SK-N-SH (cell line): ENCODE data around the gene DRC3. TPM values are rescaled to one million over a fixed set of nuclear protein-coding genes. Genes with fewer than 3 reads are reported as not detected.

ENCODE experiments used
- CTCF ChIA-PET: fragments of 300-600, 350-600 bp; formaldehyde crosslinking; extraction: SDS; loops from one replicate; lab custom pipeline; 2021; lab: Yijun Ruan, JAX
- POLR2A ChIA-PET: fragments of 350-600 bp; sonication (Branson Sonifier 250); formaldehyde crosslinking; extraction: SDS; loops from one replicate; lab custom pipeline; 2020; ENCODE audit warnings: antibody characterized with exemption, inconsistent platforms; lab: Yijun Ruan, JAX
- DNase-seq: peaks from one replicate; pipeline ENCODE4 v3.0.0; 2012
- H2AFZ ChIP-seq: fragments of 200-600 bp; sonication (generic); 2 replicates; pipeline ENCODE4 v1.8.1; 2016; ENCODE audit warnings: antibody characterized with exemption, mild to moderate bottlenecking, low read depth
- H3F3A ChIP-seq: fragments of 200-600 bp; sonication (generic); replicated peaks from 2 replicates; pipeline ENCODE3; 2016; ENCODE audit warnings: antibody characterized with exemption, mild to moderate bottlenecking; ENCODE audit not compliant: insufficient read depth
- H3K27ac ChIP-seq, 2 experiments: fragments of 200-500 bp in 1 of 2; fragments of 200-600 bp in 1 of 2; sonication (Bioruptor generic) in 1 of 2; sonication (generic), shearing (Covaris generic) in 1 of 2; 2 replicates each; pipeline versions ENCODE4 v1.5.1 to v1.6.1; 2014 to 2016; ENCODE audit warnings: low read depth in 2 of 2, inconsistent platforms in 1 of 2, low read length in 1 of 2, mild to moderate bottlenecking in 1 of 2, mixed read lengths in 1 of 2
- H3K27me3 ChIP-seq: fragments of 200-600 bp; sonication (generic), shearing (Covaris generic); 2 replicates; pipeline ENCODE4 v1.6.1; 2016; ENCODE audit warnings: mixed run types; ENCODE audit not compliant: insufficient read depth
- H3K36me3 ChIP-seq, 2 experiments: fragments of 200-500 bp in 1 of 2; fragments of 200-600 bp in 1 of 2; sonication (Bioruptor generic) in 1 of 2; sonication (generic) in 1 of 2; replicated peaks in 1 of 2; 2 replicates each; pipeline versions ENCODE3 to v1.5.1; 2014 to 2016; ENCODE audit warnings: low read length in 1 of 2, mild to moderate bottlenecking in 1 of 2; ENCODE audit not compliant: insufficient read depth in 2 of 2, control insufficient read depth in 1 of 2
- H3K4me1 ChIP-seq, 2 experiments: fragments of 200-500 bp in 1 of 2; fragments of 200-600 bp in 1 of 2; sonication (Bioruptor generic) in 1 of 2; sonication (generic), shearing (Covaris generic) in 1 of 2; 2 replicates each; pipeline versions ENCODE4 v1.5.1 to v1.6.1; 2014 to 2016; ENCODE audit warnings: low read depth in 1 of 2, low read length in 1 of 2, mixed run types in 1 of 2; ENCODE audit not compliant: insufficient read depth in 2 of 2, control insufficient read depth in 1 of 2
- H3K4me2 ChIP-seq: fragments of 200-600 bp; sonication (generic), shearing (Covaris generic); 2 replicates; pipeline ENCODE4 v1.6.1; 2017; ENCODE audit warnings: mixed run types
- H3K4me3 ChIP-seq, 2 experiments: fragments of 200-500 bp in 1 of 2; fragments of 200-600 bp in 1 of 2; sonication (Bioruptor generic) in 1 of 2; sonication (generic), shearing (Covaris generic) in 1 of 2; 2 replicates each; pipeline versions ENCODE4 v1.5.1 to v1.8.1; 2014 to 2016; ENCODE audit warnings: low read depth in 2 of 2, inconsistent platforms in 1 of 2, low read length in 1 of 2, mild to moderate bottlenecking in 1 of 2, mixed read lengths in 1 of 2, moderate library complexity in 1 of 2
- H3K79me2 ChIP-seq: fragments of 200-600 bp; sonication (generic); 2 replicates; pipeline ENCODE4 v1.8.1; 2017; ENCODE audit warnings: mild to moderate bottlenecking; ENCODE audit not compliant: insufficient read depth
- H3K9ac ChIP-seq: fragments of 200-600 bp; sonication (generic); 2 replicates; pipeline ENCODE4 v1.6.1; 2017; ENCODE audit warnings: mixed run types
- H3K9me2 ChIP-seq: fragments of 200-600 bp; sonication (generic); 2 replicates; pipeline ENCODE4 v1.6.1; 2017; ENCODE audit warnings: mixed run types
- H3K9me3 ChIP-seq: fragments of 200-600 bp; sonication (generic); 2 replicates; pipeline ENCODE4 v1.6.1; 2017; ENCODE audit warnings: mixed run types, mild to moderate bottlenecking, moderate library complexity
- H4K20me1 ChIP-seq: fragments of 200-600 bp; sonication (generic); 2 replicates; pipeline ENCODE4 v1.6.1; 2017; ENCODE audit warnings: mild to moderate bottlenecking, mixed run types; ENCODE audit not compliant: insufficient read depth
- CHD2 ChIP-seq: fragments of 150-350 bp; IDR thresholded peaks from 2 replicates; pipeline ENCODE4 v1.6.1; 2018; ENCODE audit warnings: low read length; ENCODE audit not compliant: partially characterized antibody
- JUND ChIP-seq: IDR thresholded peaks from 2 replicates; pipeline ENCODE4 v1.4.0; 2012
- MEF2A ChIP-seq: IDR thresholded peaks from 2 replicates; pipeline ENCODE4 v1.4.0; 2012; ENCODE audit warnings: low read depth, borderline replicate concordance
- MXI1 ChIP-seq: IDR thresholded peaks from 2 replicates; pipeline ENCODE4 v1.6.1; 2012; ENCODE audit warnings: mild to moderate bottlenecking, low read depth, low read length, improper control_type of control experiment
- POLR2AphosphoS5 ChIP-seq: IDR thresholded peaks from 2 replicates; pipeline ENCODE4 v1.6.1; 2012; ENCODE audit warnings: low read depth, low read length
- SIN3A ChIP-seq: IDR thresholded peaks from 2 replicates; pipeline ENCODE4 v1.6.1; 2012; ENCODE audit warnings: low read depth, mild to moderate bottlenecking, low read length, moderate library complexity, borderline replicate concordance
- SMC3 ChIP-seq: IDR thresholded peaks from 2 replicates; pipeline ENCODE4 v1.6.1; 2012; ENCODE audit warnings: low read depth, low read length, improper control_type of control experiment
- TEAD4 ChIP-seq: IDR thresholded peaks from 2 replicates; pipeline ENCODE4 v1.4.0; 2012; ENCODE audit warnings: mild to moderate bottlenecking, borderline replicate concordance; ENCODE audit not compliant: insufficient read depth
- WGBS: methylation state at CpG from one replicate; pipeline ENCODE4 v1.1.6; 2017; ENCODE audit warnings: low lambda C conversion rate; 5-methylcytosine and 5-hydroxymethylcytosine counted together
- polyA plus RNA-seq, 3 experiments: library from polyadenylated mRNA; depleted of rRNA; stranded (reverse); fragments of >200 nt; gene quantifications; 2 replicates each; pipeline ENCODE4 v1.2.3, GENCODE V29; 2012
- TF ChIP-seq, protein P1 (sequence below): IDR thresholded peaks from 2 replicates; pipeline ENCODE4 v1.4.0; 2012; ENCODE audit warnings: low read depth
- TF ChIP-seq, protein P2 (sequence below): IDR thresholded peaks from 2 replicates; pipeline ENCODE4 v1.4.0; 2012; ENCODE audit warnings: low read depth, borderline replicate concordance

The DRC3 gene
- polyA plus RNA-seq, 1 of the 3 experiments (the other 2 are of a cell fraction), result 3.6 TPM

- H3K27me3 ChIP-seq, result no peaks in the 10 kb centered on the region
- H4K20me1 ChIP-seq, result no peaks in the 10 kb centered on the region
- no peak overlapping the region for H3K27ac ChIP-seq
- no peak overlapping the region for H2AFZ ChIP-seq
- 93% methylated on average over 8 of the region's 9 CpGs for WGBS
- peaks cover 0 to 4% of the 10 kb centered on the region in 2 experiments; a peak in 1 of 4 replicates for H3K4me1 ChIP-seq
- no peak overlapping the region for H3K4me3 ChIP-seq
- H3K4me2 ChIP-seq, result no peak overlapping the region
- no peaks in the 10 kb centered on the region for H3K36me3 ChIP-seq
- no peak for DNase-seq
- TF ChIP-seq, protein P1, sequence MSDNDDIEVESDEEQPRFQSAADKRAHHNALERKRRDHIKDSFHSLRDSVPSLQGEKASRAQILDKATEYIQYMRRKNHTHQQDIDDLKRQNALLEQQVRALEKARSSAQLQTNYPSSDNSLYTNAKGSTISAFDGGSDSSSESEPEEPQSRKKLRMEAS, result no peak
- no peak for TF ChIP-seq SMC3
- TF ChIP-seq CHD2, result no peak
- TF ChIP-seq SIN3A, result no peak
- POLR2A ChIA-PET, result no interaction called here
- H3K9me3 ChIP-seq, result no peaks in the 10 kb centered on the region
- no peaks in the 10 kb centered on the region for H3F3A ChIP-seq
- H3K9ac ChIP-seq, result no peak overlapping the region
- no peaks in the 10 kb centered on the region for H3K9me2 ChIP-seq
- H3K79me2 ChIP-seq, result no peaks in the 10 kb centered on the region
- CTCF ChIA-PET, result interaction anchor here (1.1 to 3.5 kb wide), 3 partner anchors 23 to 51 kb away, joined by 3 to 20 read pairs (median 4); no protein-coding TSS in a partner anchor
Measured at GRCh38 chr17:17982801-17983200, 10.1 kb downstream of the DRC3 start.

GRCh38 chr17:17983376-17983775, 10.7 kb downstream of the DRC3 start:
- DNase-seq, result no peak
- Histone ChIP-seq H3K4me3 (no peak overlapping the region), H3K36me3 (no peaks in the 10 kb centered on the region), H3K4me2 (no peak overlapping the region), H3K9me3 (no peaks in the 10 kb centered on the region), H3F3A (no peaks in the 10 kb centered on the region), H4K20me1 (no peaks in the 10 kb centered on the region), H3K9ac (no peak overlapping the region), H3K9me2 (no peaks in the 10 kb centered on the region), H2AFZ (no peak overlapping the region), H3K27me3 (no peaks in the 10 kb centered on the region), H3K4me1 (peaks cover 0 to 4% of the 10 kb centered on the region in 2 experiments; a peak in 1 of 4 replicates), H3K79me2 (no peaks in the 10 kb centered on the region), H3K27ac (no peak overlapping the region)
- POLR2A ChIA-PET, result no interaction called here
- TF ChIP-seq SMC3 (no peak), MXI1 (no peak), MEF2A (no peak), JUND (no peak), POLR2AphosphoS5 (no peak), TEAD4 (no peak)
- TF ChIP-seq, protein P1, result no peak
- TF ChIP-seq, protein P2, sequence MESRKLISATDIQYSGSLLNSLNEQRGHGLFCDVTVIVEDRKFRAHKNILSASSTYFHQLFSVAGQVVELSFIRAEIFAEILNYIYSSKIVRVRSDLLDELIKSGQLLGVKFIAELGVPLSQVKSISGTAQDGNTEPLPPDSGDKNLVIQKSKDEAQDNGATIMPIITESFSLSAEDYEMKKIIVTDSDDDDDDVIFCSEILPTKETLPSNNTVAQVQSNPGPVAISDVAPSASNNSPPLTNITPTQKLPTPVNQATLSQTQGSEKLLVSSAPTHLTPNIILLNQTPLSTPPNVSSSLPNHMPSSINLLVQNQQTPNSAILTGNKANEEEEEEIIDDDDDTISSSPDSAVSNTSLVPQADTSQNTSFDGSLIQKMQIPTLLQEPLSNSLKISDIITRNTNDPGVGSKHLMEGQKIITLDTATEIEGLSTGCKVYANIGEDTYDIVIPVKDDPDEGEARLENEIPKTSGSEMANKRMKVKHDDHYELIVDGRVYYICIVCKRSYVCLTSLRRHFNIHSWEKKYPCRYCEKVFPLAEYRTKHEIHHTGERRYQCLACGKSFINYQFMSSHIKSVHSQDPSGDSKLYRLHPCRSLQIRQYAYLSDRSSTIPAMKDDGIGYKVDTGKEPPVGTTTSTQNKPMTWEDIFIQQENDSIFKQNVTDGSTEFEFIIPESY, result no peak
- 96% methylated on average over 5 of the region's 6 CpGs for WGBS
- CTCF ChIA-PET, result interaction anchor here (1.1 to 3.5 kb wide), 5 partner anchors 11 to 50 kb away, joined by 3 to 23 read pairs (median 20); no protein-coding TSS in a partner anchor
